Trophoblast cell (in vitro differentiated cells and primary cell): ENCODE measurements around the gene BPIFB4.
"Not testable (repeated sequence)": the region's sequence is repeated elsewhere in the genome, so short reads cannot be mapped to it uniquely, and the experiment has no call there.

Experiments used
- DNase-seq, 2 donors: peaks; one replicate each; pipeline ENCODE4 v3.0.0-alpha.2; 2016
- H2AFZ ChIP-seq: 2 replicates; pipeline ENCODE4 v1.6.1; 2013; ENCODE audit warnings: low read length, moderate library complexity, mild to moderate bottlenecking; ENCODE audit not compliant: insufficient read depth, poor library complexity
- H2AK5ac ChIP-seq: 2 replicates; pipeline ENCODE4 v1.6.1; 2013; ENCODE audit warnings: mild to moderate bottlenecking, low read length
- H2BK120ac ChIP-seq: 2 replicates; pipeline ENCODE4 v1.6.1; 2013; ENCODE audit warnings: low read length, mild to moderate bottlenecking, moderate library complexity; ENCODE audit not compliant: insufficient read depth, poor library complexity
- H2BK12ac ChIP-seq: 2 replicates; pipeline ENCODE4 v1.6.1; 2013; ENCODE audit warnings: mild to moderate bottlenecking, low read length, moderate library complexity
- H2BK5ac ChIP-seq: 2 replicates; pipeline ENCODE4 v1.6.1; 2013; ENCODE audit warnings: low read length, low read depth, moderate library complexity, mild to moderate bottlenecking; ENCODE audit not compliant: poor library complexity
- H3K14ac ChIP-seq: 2 replicates; pipeline ENCODE4 v1.6.1; 2013; ENCODE audit warnings: mild to moderate bottlenecking, low read length
- H3K18ac ChIP-seq: 2 replicates; pipeline ENCODE4 v1.6.1; 2013; ENCODE audit warnings: mild to moderate bottlenecking, low read length
- H3K23ac ChIP-seq: 2 replicates; pipeline ENCODE4 v1.6.1; 2013; ENCODE audit warnings: low read length
- H3K27ac ChIP-seq: 2 replicates; pipeline ENCODE4 v1.5.1; 2013; ENCODE audit warnings: low read depth, mild to moderate bottlenecking, inconsistent platforms, low read length, moderate library complexity
- H3K27me3 ChIP-seq: 2 replicates; pipeline ENCODE4 v1.6.1; 2013; ENCODE audit warnings: inconsistent platforms, mild to moderate bottlenecking, low read length, moderate library complexity; ENCODE audit not compliant: insufficient read depth
- H3K36me3 ChIP-seq, 2 experiments: 1 replicate in 1 of 2; 2 replicates in 1 of 2; pipeline ENCODE4 v1.6.1; 2013; ENCODE audit warnings: low read length in 2 of 2, mild to moderate bottlenecking in 2 of 2, moderate library complexity in 1 of 2; ENCODE audit not compliant: insufficient read depth in 2 of 2, control insufficient read depth in 1 of 2
- H3K4ac ChIP-seq: 2 replicates; pipeline ENCODE4 v1.6.1; 2013; ENCODE audit warnings: low read depth, mild to moderate bottlenecking, low read length, moderate library complexity
- H3K4me1 ChIP-seq, 2 experiments: 1 replicate in 1 of 2; 2 replicates in 1 of 2; pipeline ENCODE4 v1.6.1; 2013; ENCODE audit warnings: low read length in 2 of 2, mild to moderate bottlenecking in 2 of 2, moderate library complexity in 1 of 2; ENCODE audit not compliant: insufficient read depth in 2 of 2, control insufficient read depth in 1 of 2
- H3K4me2 ChIP-seq: 2 replicates; pipeline ENCODE4 v1.6.1; 2013; ENCODE audit warnings: inconsistent platforms, mild to moderate bottlenecking, low read length, moderate library complexity
- H3K4me3 ChIP-seq: 2 replicates; pipeline ENCODE4 v1.5.1; 2013; ENCODE audit warnings: mild to moderate bottlenecking, low read depth, low read length, inconsistent platforms
- H3K79me1 ChIP-seq: one replicate; pipeline ENCODE4 v1.6.1; 2013; ENCODE audit warnings: low read length
- H3K79me2 ChIP-seq: 2 replicates; pipeline ENCODE4 v1.6.1; 2013; ENCODE audit warnings: low read length, mild to moderate bottlenecking; ENCODE audit not compliant: control insufficient read depth, insufficient read depth, poor library complexity
- H3K9ac ChIP-seq: 2 replicates; pipeline ENCODE4 v1.6.1; 2013; ENCODE audit warnings: mild to moderate bottlenecking, low read length
- H3K9me3 ChIP-seq: 2 replicates; pipeline ENCODE4 v1.6.1; 2013; ENCODE audit warnings: low read depth, mild to moderate bottlenecking, control low read depth, inconsistent platforms, low read length; ENCODE audit not compliant: insufficient read depth
- H4K12ac ChIP-seq: 2 replicates; pipeline ENCODE4 v1.6.1; 2013; ENCODE audit warnings: low read depth, mild to moderate bottlenecking, low read length, moderate library complexity
- H4K8ac ChIP-seq: 2 replicates; pipeline ENCODE4 v1.6.1; 2013; ENCODE audit warnings: low read depth, mild to moderate bottlenecking, low read length, moderate library complexity
- H4K91ac ChIP-seq: one replicate; pipeline ENCODE4 v1.6.1; 2013; ENCODE audit warnings: low read depth, mild to moderate bottlenecking, low read length, moderate library complexity
- WGBS: extraction: QIAGEN DNeasy Blood & Tissue Kit; methylation state at CpG from one replicate; pipeline ENCODE4 v1.1.7; 2013; ENCODE audit warnings: missing lambda C conversion rate; ENCODE audit not compliant: insufficient read length, insufficient coverage; ENCODE audit errors: extremely low coverage; 5-methylcytosine and 5-hydroxymethylcytosine counted together

BPIFB4 gene

DNA sequence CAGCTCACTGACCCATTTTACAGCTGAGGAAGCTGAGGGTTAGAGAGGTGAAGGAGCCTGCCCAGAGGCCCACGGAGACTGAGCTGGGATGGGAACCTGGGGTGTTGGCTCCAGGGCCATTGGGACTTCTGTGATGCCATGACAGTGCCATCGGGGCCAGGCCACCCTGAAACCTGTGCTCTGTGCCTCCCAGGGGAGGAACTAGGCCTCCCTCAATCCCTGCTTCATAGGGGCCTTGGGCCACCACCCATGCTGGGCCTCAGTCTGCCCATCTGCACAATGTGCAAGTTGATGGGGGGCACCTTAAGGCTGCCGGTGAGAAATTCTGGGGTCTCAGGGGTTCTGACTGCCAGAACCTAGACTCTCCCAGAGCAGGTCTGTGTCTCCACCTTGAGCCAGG, 24.9 kb downstream of the BPIFB4 start:
- H3K18ac ChIP-seq = no peak overlapping the region
- H3K14ac ChIP-seq = no peak overlapping the region
- no peaks in the 10 kb centered on the region for H3K4me1 ChIP-seq
- H4K12ac ChIP-seq = no peak overlapping the region
- H2AK5ac ChIP-seq = no peak overlapping the region
- no peaks in the 10 kb centered on the region for H3K79me1 ChIP-seq
- no peak overlapping the region for H4K8ac ChIP-seq
- no peak overlapping the region for H3K23ac ChIP-seq
- no peak overlapping the region for H4K91ac ChIP-seq
- H3K27ac ChIP-seq = no peak overlapping the region
- H3K4me2 ChIP-seq = no peak overlapping the region
- no peak overlapping the region for H2AFZ ChIP-seq
- no peak overlapping the region for H2BK120ac ChIP-seq
- no peaks in the 10 kb centered on the region for H3K79me2 ChIP-seq
- H2BK12ac ChIP-seq = no peak overlapping the region
- no peak overlapping the region for H3K4ac ChIP-seq
- no peaks in the 10 kb centered on the region for H3K27me3 ChIP-seq
- no peaks in the 10 kb centered on the region for H3K9me3 ChIP-seq
- no CpG with 5 or more reads among the region's 3 CpGs for WGBS
- H3K4me3 ChIP-seq = no peak overlapping the region
- no peak overlapping the region for H2BK5ac ChIP-seq
- H3K36me3 ChIP-seq = no peaks in the 10 kb centered on the region
- no peak overlapping the region for H3K9ac ChIP-seq
- no peak for DNase-seq

DNA sequence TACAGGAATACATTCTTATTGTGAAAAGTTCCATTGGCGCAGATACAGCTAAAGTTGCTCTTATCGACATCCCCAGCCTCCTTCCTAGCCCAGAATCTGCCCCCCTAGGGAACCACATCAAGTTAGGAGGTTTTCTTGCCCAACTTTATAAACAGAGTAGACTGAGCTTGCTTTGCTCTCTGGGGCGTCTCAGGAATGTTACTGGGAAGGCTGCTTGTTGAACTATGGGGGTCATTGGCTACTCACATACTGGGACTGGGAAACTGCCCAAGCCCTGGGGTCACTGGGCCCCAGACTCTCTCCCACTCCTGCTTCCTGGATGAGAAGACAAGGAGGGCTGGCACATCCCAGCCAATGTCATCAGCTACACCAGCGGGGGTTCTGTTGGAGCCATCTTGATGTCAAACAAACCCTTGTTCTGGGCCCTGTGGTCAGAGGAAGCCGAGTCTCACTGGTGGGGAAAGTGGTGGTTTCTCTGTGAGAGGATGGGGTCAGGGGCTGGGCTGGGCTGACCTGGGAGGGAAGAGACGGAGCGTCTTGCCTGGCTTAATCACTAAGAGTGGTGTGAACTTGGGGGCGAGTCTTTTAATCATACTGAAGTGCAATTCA, 26.0 kb downstream of the BPIFB4 start:
- Histone ChIP-seq H2BK12ac (no peak overlapping the region), H4K12ac (no peak overlapping the region), H4K8ac (no peak overlapping the region), H2AK5ac (no peak overlapping the region), H3K9me3 (no peaks in the 10 kb centered on the region), H3K27ac (no peak overlapping the region), H3K79me1 (no peaks in the 10 kb centered on the region), H3K27me3 (no peaks in the 10 kb centered on the region), H2BK120ac (no peak overlapping the region), H3K23ac (no peak overlapping the region), H3K36me3 (no peaks in the 10 kb centered on the region), H2BK5ac (no peak overlapping the region), H2AFZ (no peak overlapping the region), H3K18ac (no peak overlapping the region), H3K4me1 (no peaks in the 10 kb centered on the region), H3K4me2 (no peak overlapping the region), H3K9ac (no peak overlapping the region), H3K14ac (no peak overlapping the region), H4K91ac (no peak overlapping the region), H3K79me2 (no peaks in the 10 kb centered on the region), H3K4ac (no peak overlapping the region), H3K4me3 (no peak overlapping the region)
- no peak for DNase-seq
- WGBS = no CpG with 5 or more reads among the region's 8 CpGs

GRCh38 chr20:33106058-33106620, 26.7 kb downstream of the BPIFB4 start:
- not testable (repeated sequence) for H2AFZ ChIP-seq, H2BK120ac ChIP-seq, H3K27ac ChIP-seq, H3K18ac ChIP-seq, H3K4me2 ChIP-seq, H3K14ac ChIP-seq, H2BK5ac ChIP-seq, H4K91ac ChIP-seq, H3K4me1 ChIP-seq, H3K79me2 ChIP-seq, H3K4me3 ChIP-seq, H2BK12ac ChIP-seq, DNase-seq, H4K12ac ChIP-seq, H3K27me3 ChIP-seq, H3K23ac ChIP-seq, H3K9me3 ChIP-seq, H3K4ac ChIP-seq, H4K8ac ChIP-seq, H2AK5ac ChIP-seq, H3K9ac ChIP-seq, H3K79me1 ChIP-seq, H3K36me3 ChIP-seq
- no CpG with 5 or more reads among the region's 7 CpGs for WGBS

DNA sequence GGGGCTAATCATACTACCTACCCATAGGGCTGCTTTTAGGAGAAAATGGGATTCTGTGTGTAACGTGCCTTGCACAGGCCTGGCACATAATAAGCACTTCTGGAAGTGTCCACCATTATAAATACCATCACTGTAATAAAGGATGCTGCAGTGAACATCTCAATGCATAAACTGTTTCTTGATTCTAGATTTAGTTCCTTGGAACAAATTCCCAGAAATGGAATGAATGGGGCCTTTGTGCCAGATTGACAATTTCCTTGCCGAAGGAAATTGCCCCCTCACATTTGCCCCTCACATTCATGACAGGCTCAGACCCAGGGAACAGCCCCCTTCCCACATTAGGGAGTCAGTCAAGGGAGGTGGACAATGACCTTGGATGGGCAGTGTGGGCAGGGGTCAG, 29.2 kb downstream of the BPIFB4 start:
- Histone ChIP-seq H3K27me3 (no peaks in the 10 kb centered on the region), H2AK5ac (no peak overlapping the region), H3K4me2 (no peak overlapping the region), H4K8ac (no peak overlapping the region), H3K18ac (no peak overlapping the region), H3K4ac (no peak overlapping the region), H3K36me3 (no peaks in the 10 kb centered on the region), H2BK120ac (no peak overlapping the region), H3K9me3 (peaks cover 6% of the 10 kb centered on the region), H3K79me2 (no peaks in the 10 kb centered on the region), H3K4me3 (no peak overlapping the region), H4K12ac (no peak overlapping the region), H3K9ac (no peak overlapping the region), H3K14ac (no peak overlapping the region), H3K27ac (no peak overlapping the region), H3K23ac (no peak overlapping the region), H2BK5ac (no peak overlapping the region), H4K91ac (no peak overlapping the region), H2AFZ (no peak overlapping the region), H3K4me1 (no peaks in the 10 kb centered on the region), H3K79me1 (no peaks in the 10 kb centered on the region), H2BK12ac (no peak overlapping the region)
- WGBS = no CpG with 5 or more reads among the region's 2 CpGs
- no peak for DNase-seq
